Measurements from ENCODE around the gene CFAP45. TPM values are rescaled to one million over a fixed set of nuclear protein-coding genes. Genes with fewer than 3 reads are reported as not detected.

The CFAP45 gene
- total and polyA plus RNA-seq, 5 experiments from 2014 or later, result 0.33 to 1.5 (median 1.3) TPM; not detected in 2

DNA sequence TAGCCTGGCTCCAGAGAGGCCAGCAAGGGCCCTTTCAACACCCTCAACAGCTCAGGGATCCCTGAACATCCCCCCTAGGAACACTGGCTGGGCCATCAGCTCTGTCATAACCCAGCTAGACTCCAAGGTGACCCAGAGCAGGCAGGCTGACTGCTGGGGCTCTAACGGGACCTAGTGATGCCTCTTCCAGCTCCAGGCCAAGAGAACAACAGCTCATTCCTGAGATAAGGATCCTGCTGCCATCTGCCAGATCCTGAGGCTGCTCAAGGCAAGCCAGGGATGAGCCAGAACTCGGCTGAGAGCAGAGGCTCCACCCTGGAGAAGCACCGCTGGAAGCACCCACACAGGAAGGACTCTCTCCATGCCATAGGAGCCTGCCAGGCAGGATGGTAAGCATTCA lies 39.5 kb downstream of the CFAP45 start:
- Mint-ChIP-seq H3K4me1 (peaks cover 1 to 10% (median 3%) of the 10 kb centered on the region in 4 donors), H3K4me3 (no peak overlapping the region), H3K27me3 (peaks cover 0 to 10% (median 0%) of the 10 kb centered on the region in 5 donors), H3K27ac (no peak overlapping the region), H3K9me3 (no peaks in the 10 kb centered on the region), H3K36me3 (peaks cover 0 to 3% (median 0%) of the 10 kb centered on the region in 3 donors)
- POLR2A ChIA-PET, result no interaction called here
- DNase-seq, result no peak
- ATAC-seq, result no peak

DNA sequence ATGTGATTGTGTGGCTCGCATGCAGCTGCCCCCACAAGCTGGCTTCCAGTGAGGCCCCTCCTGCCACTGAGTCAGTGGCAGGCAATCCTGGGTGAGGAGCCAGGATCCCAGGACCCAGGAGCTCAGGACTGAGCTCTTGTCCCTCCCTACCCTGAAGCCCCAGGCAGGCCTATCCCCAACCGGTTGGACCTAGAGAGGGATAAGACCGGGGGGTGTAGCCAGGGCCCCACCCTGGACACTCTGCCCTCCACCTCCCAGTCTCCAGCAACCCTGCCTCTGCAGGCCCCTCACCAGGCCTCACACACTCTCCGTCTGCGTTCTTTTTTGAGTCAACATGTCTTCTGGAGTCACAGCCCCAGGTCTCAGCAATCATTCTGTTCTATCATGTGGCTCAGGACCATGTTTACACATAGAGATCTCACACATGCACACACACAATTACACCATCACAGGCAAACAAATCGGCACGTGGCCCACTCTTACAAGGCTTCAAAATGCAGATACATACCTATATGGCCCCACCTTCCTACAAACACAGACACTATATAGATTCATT lies 40.1 kb downstream of the CFAP45 start:
- H3K4me1 Mint-ChIP-seq, result peaks cover 7 to 13% (median 8%) of the 10 kb centered on the region in 4 donors
- H3K4me3 Mint-ChIP-seq, result no peak overlapping the region
- no peak for DNase-seq
- peaks cover 0 to 10% (median 0%) of the 10 kb centered on the region in 5 donors for H3K27me3 Mint-ChIP-seq
- no peaks in the 10 kb centered on the region for H3K9me3 Mint-ChIP-seq
- peaks cover 0 to 3% (median 0%) of the 10 kb centered on the region in 3 donors for H3K36me3 Mint-ChIP-seq
- no peak for ATAC-seq
- POLR2A ChIA-PET, result no interaction called here
- H3K27ac Mint-ChIP-seq, result peak overlapping the region in 2 of 10 donors; percentile 2 to 8

DNA sequence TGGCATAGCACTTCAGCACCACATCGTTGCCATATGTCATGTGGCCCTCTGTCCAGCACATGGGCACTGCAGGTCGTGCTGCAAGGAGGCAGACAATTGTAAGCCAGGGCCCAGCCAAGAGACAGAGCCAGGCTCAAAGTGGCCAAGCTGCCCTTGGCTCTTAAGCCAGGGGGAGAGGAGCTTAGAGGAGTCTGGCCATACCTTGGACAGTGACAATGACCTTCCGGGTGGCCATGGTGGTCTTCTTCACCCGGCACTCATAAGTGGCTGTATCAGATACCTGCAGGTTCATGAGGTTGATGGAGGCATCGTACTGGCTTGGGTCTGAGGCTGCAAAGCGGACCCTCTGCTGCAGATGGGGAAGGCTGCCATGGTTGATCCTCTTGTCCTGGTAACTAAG lies 42.1 kb downstream of the CFAP45 start:
- Mint-ChIP-seq H3K4me1 (peaks cover 14 to 24% (median 19%) of the 10 kb centered on the region in 4 donors), H3K4me3 (no peak overlapping the region), H3K27ac (peak overlapping the region in 5 of 10 donors; percentile 17 to 75 (median 69)), H3K36me3 (peaks cover 0 to 3% (median 0%) of the 10 kb centered on the region in 3 donors), H3K27me3 (no peaks in the 10 kb centered on the region), H3K9me3 (no peaks in the 10 kb centered on the region)
- ATAC-seq (no peak), DNase-seq (no peak)
- POLR2A ChIA-PET, result no interaction called here

DNA sequence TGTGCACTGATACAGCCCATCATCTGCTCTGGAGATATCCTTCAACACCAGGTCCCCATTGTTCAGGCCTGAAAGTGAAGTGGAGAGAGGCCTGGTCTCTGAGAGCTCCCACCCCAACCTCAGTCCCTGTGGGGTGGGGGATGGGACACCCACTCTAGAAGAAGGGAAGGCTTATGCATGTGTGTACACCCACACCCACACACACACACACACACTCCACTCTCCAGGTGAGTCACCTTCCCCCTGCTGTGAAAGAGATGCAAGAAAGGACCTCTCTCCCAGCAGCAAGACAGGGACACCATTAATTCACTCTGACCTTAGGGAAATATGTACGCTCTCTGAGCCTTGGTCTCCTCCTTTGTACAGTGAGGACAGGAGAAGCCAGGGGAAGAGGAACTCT lies 43.4 kb downstream of the CFAP45 start:
- no peaks in the 10 kb centered on the region for H3K27me3 Mint-ChIP-seq
- POLR2A ChIA-PET, result interaction anchor here (1.1 kb wide), 1 partner anchor 69 kb away, joined by 3 read pairs; the partner anchor contains the start of gene TAGLN2
- H3K4me1 Mint-ChIP-seq, result peaks cover 19 to 27% (median 22%) of the 10 kb centered on the region in 4 donors
- H3K4me3 Mint-ChIP-seq, result peak overlapping the region in 9 of 10 donors; percentile 24 to 85 (median 46)
- peaks cover 0 to 3% (median 0%) of the 10 kb centered on the region in 3 donors for H3K36me3 Mint-ChIP-seq
- H3K27ac Mint-ChIP-seq, result peak overlapping the region; percentile 14 to 87 (median 70)
- no peaks in the 10 kb centered on the region for H3K9me3 Mint-ChIP-seq
- DNase-seq (no peak), ATAC-seq (no peak)

DNA sequence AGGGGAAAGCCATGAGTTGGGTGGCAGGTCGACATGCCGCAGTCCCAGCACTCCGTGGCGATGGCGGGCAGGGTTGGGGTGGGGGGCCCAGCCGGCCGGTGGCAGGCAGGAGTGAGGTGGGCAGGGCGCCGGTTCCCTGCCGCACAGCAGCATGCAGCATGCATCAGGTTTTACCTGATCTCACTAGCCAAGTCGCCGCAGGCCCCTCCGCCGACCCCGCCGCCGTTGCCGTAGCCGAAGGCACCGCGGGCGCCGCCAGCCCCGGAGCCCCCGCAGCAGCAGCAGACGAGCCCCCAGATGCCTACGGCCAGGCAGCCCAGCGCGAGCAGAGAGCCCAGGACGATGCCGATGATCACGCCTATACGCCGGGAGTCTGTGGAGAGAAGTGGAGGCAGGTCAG lies 44.3 kb downstream of the CFAP45 start:
- Mint-ChIP-seq H3K27me3 (no peaks in the 10 kb centered on the region), H3K9me3 (no peaks in the 10 kb centered on the region), H3K27ac (peak overlapping the region in 9 of 10 donors; percentile 56 to 96 (median 91)), H3K36me3 (peaks cover 0 to 4% (median 0%) of the 10 kb centered on the region in 3 donors), H3K4me1 (peaks cover 19 to 34% (median 25%) of the 10 kb centered on the region in 4 donors), H3K4me3 (peak overlapping the region; percentile 37 to 98 (median 90))
- POLR2A ChIA-PET, result interaction anchor here (1.2 kb wide), 2 partner anchors 56 to 69 kb away, joined by 4 to 7 read pairs; partner anchors contain the start of gene TAGLN2
- DNase-seq (no peak), ATAC-seq (no peak)

DNA sequence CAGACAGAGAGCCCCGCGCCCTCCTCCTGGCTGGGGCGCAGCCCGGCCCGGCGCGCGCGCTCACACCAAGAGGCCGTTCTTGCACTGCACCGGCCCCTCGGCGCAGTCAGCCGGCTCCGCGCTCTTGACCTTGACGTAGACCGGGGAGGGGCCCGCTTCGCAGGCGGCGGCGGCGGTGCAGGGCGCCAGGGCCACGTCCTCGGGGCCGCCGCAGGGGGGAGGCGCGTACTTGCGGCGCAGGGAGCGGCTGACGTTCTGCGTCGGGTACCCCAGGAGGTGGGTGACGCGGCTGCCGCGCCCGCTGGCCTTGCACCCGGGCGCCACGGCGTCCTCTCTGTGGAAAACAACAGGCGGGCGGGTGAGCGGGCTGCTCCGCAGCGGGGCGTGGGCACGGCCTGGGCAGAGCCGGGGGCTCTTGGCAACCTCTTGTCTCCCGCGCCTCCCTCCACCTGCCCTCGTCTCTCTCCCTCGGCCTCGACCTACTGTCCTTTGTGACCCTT lies 45.2 kb downstream of the CFAP45 start:
- peaks cover 0 to 4% (median 0%) of the 10 kb centered on the region in 3 donors for H3K36me3 Mint-ChIP-seq
- H3K27me3 Mint-ChIP-seq, result no peaks in the 10 kb centered on the region
- peaks cover 23 to 42% (median 31%) of the 10 kb centered on the region in 4 donors for H3K4me1 Mint-ChIP-seq
- ATAC-seq, result peak; percentile 92 to 94
- no peaks in the 10 kb centered on the region for H3K9me3 Mint-ChIP-seq
- peak; percentile 58 to 85 (median 74) for DNase-seq
- H3K27ac Mint-ChIP-seq, result peak overlapping the region; percentile 85 to 96 (median 95)
- POLR2A ChIA-PET, result interaction anchor here (1.2 to 1.3 kb wide), 6 partner anchors 28 to 73 kb away, joined by 3 to 7 read pairs (median 4); partner anchors contain the start of genes SLAMF8 and TAGLN2
- H3K4me3 Mint-ChIP-seq, result peak overlapping the region; percentile 84 to 98 (median 94)

DNA sequence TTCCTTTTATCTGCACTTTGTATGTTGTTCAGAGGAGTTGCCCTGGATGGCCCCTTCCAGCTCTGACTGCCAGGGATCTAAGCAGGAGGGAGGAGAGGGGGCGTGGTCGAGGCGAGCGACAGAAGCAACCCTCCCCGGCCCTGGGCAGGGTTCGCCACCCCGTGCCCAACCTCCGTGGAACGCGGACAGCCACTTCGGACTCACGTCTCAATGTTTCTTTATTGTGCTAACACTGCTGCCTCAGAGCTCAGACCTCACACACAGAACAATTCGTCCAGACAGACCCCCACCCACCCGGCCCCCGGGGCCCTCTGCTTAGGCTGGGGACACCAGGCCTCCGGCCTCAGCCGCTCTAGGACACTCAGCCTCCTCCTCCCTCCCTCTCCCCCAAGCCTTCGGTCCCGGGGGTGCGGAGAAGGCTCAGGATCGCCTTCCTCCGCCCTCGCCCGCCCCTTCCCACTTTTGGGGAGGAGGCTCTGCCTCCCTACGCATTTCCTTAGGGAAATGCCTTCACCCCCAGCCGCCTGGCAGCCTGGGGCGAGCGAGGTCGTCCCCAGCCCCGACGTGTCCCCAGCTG lies 45.8 kb downstream of the CFAP45 start:
- H3K4me1 Mint-ChIP-seq, result peaks cover 20 to 42% (median 31%) of the 10 kb centered on the region in 4 donors
- H3K4me3 Mint-ChIP-seq, result peak overlapping the region; percentile 79 to 98 (median 90)
- ATAC-seq, result peak; percentile 16 to 21
- peaks cover 0 to 5% (median 0%) of the 10 kb centered on the region in 3 donors for H3K36me3 Mint-ChIP-seq
- H3K27me3 Mint-ChIP-seq, result peaks cover 0 to under 1% (median 0%) of the 10 kb centered on the region in 5 donors
- H3K27ac Mint-ChIP-seq, result peak overlapping the region; percentile 85 to 96 (median 92)
- no peaks in the 10 kb centered on the region for H3K9me3 Mint-ChIP-seq
- POLR2A ChIA-PET, result interaction anchor here (0.9 to 1.3 kb wide), 8 partner anchors 26 to 72 kb away, joined by 3 to 7 read pairs (median 4); partner anchors contain the start of genes SLAMF8 and TAGLN2
- DNase-seq, result peak in 3 of 10 donors; percentile 9 to 31 (median 10)

DNA sequence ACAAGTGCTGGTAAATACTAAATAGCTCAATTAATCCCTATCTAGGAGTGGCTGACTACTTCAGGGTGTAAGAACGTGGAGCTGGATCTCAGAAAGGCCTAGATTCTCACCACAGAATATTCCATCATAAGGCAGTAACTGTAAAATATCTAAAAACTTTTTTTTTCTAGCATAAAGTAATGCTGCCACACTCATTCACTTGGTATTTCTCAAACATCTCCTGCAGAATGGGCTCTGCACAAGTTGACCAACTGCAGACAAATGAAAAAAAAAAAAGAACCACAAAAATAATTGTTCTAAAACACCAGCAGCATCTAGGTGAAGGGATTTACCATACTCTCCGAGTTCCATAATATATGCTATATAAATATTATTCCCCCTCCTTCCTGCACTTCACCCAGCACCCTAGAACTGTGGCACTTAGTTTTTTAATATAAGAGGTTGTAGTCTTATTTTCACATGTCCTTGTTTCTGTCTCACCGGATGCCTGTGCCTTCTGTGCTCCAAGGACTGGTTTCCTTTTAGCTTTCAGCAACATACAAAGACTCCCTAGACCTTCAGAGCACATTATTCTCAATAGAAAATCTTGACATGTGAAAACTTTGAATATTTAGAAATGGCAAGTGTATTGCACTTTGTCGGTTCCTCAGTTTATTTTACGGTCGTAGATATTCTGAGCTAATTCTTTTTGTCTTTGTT lies 46.4 kb downstream of the CFAP45 start:
- DNase-seq, result peak in 3 of 10 donors; percentile 21 to 24 (median 24)
- Mint-ChIP-seq H3K4me3 (peak overlapping the region; percentile 79 to 98 (median 90)), H3K4me1 (peaks cover 19 to 42% (median 31%) of the 10 kb centered on the region in 4 donors), H3K27ac (peak overlapping the region; percentile 85 to 96 (median 92)), H3K9me3 (no peaks in the 10 kb centered on the region), H3K36me3 (peaks cover 0 to 7% (median 0%) of the 10 kb centered on the region in 3 donors), H3K27me3 (peaks cover 0 to 1% (median 0%) of the 10 kb centered on the region in 5 donors)
- POLR2A ChIA-PET, result interaction anchor here (0.7 to 1.3 kb wide), 8 partner anchors 9 to 71 kb away, joined by 3 to 6 read pairs (median 4); partner anchors contain the start of gene SLAMF8
- peak in 1 of 2 donors; percentile 13 for ATAC-seq

DNA sequence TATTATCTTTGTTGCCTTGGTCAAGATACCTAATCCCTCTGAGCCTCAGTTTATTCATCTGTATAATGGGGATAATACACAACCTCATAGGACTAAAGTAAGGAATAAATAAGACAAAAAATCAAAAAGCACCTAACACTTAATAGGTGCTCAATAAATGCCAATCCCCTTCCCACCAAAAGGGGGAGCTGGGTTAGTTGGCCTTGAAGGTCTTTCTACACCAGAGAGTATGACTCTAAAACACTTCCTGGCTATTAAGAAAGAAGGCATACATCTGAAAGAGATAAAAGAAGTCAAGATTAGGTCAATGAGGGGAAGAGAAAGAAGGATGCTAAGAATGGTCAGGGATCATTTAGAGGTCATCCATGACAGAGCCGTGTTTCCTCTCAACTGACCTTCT lies 48.6 kb downstream of the CFAP45 start:
- POLR2A ChIA-PET, result no interaction called here

DNA sequence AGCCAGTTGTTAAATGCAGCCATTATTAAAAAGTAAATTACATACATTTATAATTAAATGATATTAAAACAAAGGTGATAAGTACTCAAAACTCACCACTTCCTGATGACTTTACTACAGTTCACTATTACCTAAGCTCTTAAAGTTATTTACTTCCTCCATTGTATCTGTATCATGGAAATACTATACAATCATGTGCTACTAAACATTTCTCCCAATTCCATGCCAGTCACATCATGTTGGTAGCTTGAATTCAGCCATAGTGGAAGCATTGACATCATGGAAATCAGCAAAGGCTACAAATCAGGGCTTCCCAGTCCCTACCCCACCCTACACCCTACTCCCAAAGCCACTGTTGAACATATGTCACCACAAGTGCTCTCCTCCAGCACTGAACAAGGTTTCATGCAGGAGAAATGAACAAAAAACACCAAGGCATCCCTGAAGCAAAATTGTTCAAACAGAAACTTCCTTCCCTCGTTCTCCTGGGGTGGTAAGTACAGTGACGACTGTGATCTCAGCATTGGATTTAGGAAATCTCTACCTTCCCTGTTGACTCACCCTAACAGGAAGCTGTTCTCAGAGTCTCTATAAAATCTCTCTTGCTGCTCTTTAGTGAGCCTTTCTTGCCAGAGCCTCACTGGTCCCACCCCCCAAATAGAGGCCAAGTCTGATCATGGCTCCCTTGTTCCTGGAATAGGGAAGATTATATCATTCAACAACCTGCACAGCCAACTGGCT lies 50.2 kb downstream of the CFAP45 start:
- H3K9me3 Mint-ChIP-seq, result no peaks in the 10 kb centered on the region
- H3K4me1 Mint-ChIP-seq, result peaks cover 15 to 41% (median 28%) of the 10 kb centered on the region in 4 donors
- POLR2A ChIA-PET, result no interaction called here
- no peak overlapping the region for H3K4me3 Mint-ChIP-seq
- H3K27me3 Mint-ChIP-seq, result peaks cover 0 to 1% (median 0%) of the 10 kb centered on the region in 5 donors
- DNase-seq, result no peak
- H3K27ac Mint-ChIP-seq, result peak overlapping the region in 4 of 10 donors; percentile 0 to 54 (median 24)
- ATAC-seq, result no peak
- peaks cover 0 to 7% (median 0%) of the 10 kb centered on the region in 3 donors for H3K36me3 Mint-ChIP-seq

More for the DNA sequence above, 48.6 kb downstream of the CFAP45 start:
- no peak for ATAC-seq
- Mint-ChIP-seq H3K4me1 (peaks cover 20 to 48% (median 34%) of the 10 kb centered on the region in 4 donors), H3K4me3 (no peak overlapping the region), H3K9me3 (no peaks in the 10 kb centered on the region), H3K27me3 (peaks cover 0 to 1% (median 0%) of the 10 kb centered on the region in 5 donors), H3K36me3 (peaks cover 0 to 7% (median 0%) of the 10 kb centered on the region in 3 donors), H3K27ac (peak overlapping the region in 5 of 10 donors; percentile 3 to 57 (median 31))
- DNase-seq, result no peak

DNA sequence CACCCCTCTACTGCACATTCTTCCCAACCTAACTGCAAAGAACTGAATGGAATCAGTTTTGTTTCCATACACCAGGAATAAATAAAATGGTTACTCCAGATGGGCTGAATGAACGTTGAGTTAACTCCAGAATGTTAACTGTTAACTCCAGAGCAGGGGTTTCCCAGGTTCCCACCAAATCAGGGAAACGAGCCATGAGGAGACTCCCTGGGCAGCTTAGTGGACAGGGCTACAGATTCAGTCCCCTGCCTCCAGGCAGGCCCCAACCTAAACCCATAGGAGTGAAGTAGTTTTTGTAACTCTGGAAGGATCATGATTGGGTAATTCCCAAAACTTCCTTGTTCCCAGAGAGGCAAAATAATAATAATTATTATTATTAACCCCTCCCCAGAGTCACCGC lies 51.6 kb downstream of the CFAP45 start:
- Mint-ChIP-seq H3K36me3 (peaks cover 0 to 7% (median 0%) of the 10 kb centered on the region in 3 donors), H3K4me1 (peaks cover 6 to 32% (median 23%) of the 10 kb centered on the region in 4 donors), H3K4me3 (no peak overlapping the region), H3K27me3 (peaks cover 0 to 6% (median 0%) of the 10 kb centered on the region in 5 donors), H3K27ac (peak overlapping the region in 3 of 10 donors; percentile 34 to 56 (median 37)), H3K9me3 (no peaks in the 10 kb centered on the region)
- ATAC-seq (no peak), DNase-seq (no peak)
- POLR2A ChIA-PET, result no interaction called here
